Activated effector memory CD4-positive, alpha-beta T cell treated with anti-CD3 and anti-CD28 coated beads, Interleukin-2, amount 50 U/mL, for 16 hours (primary cell): ENCODE measurements around the gene ATXN1.
"Not testable (repeated sequence)": the region's sequence is repeated elsewhere in the genome, so short reads cannot be mapped to it uniquely, and the experiment has no call there.

Experiments
- DNase-seq: peaks from one replicate; pipeline ENCODE4 v3.0.0-alpha.2; 2020

Gene ATXN1

DNA sequence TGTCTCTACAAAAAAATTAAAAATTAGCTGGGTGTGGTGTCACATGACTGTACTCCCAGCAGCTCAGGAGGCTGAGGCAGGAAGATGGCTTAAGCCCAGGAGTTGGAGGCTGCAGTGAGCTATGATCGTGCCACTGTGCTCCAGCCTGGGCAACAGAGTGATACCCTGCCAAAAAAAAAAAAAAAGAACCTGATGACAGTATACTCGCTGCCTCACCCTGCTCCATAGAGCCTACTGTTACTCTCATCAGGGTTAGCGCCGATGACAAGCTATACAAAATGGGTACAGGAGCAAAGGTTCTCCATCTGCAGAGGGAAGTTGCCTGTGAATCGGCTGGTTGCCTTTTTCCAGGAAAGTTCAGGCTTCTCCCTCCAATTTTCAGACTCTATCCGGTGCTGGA, 469.5 kb downstream of the ATXN1 start:
- DNase-seq: no peak

DNA sequence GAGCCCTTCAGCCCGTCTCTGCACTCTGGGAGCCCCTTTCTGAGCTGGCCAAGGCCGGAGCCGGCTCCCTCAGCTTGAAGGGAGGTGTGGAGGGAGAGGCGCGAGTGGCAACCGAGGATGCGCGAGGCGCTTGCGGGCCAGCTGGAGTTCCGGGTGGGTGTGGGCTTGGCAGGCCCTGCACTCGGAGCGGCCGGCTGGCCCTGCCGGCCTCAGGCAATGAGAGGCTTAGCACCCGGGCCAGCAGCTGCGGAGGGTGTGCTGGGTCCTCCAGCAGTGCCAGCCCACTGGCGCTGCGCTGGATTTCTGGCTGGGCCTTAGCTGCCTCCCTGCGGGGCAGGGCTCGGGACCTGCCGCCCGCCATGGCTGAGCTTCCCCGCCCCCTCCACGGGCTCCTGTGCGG, 473.1 kb downstream of the ATXN1 start:
- DNase-seq: no peak

DNA sequence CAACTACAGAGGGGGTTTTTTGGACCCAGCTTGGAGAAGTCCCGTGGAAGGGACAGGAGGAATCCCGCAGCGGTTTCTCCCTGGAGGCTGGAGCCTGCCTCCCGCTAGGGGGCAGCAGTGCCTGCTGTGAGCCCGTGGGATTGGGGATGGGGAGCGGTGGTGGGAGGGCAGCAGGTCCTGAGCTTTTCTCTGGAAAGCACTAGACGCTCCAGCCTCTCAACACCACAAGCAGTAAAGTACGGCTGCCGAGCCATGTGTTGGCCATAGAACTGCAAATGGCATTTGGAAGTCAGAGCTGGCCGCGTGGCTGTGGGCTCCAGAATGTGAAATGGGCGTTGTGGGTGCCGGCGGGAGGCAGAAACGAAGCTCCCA, 475.1 kb downstream of the ATXN1 start:
- DNase-seq: peak; percentile 77

DNA sequence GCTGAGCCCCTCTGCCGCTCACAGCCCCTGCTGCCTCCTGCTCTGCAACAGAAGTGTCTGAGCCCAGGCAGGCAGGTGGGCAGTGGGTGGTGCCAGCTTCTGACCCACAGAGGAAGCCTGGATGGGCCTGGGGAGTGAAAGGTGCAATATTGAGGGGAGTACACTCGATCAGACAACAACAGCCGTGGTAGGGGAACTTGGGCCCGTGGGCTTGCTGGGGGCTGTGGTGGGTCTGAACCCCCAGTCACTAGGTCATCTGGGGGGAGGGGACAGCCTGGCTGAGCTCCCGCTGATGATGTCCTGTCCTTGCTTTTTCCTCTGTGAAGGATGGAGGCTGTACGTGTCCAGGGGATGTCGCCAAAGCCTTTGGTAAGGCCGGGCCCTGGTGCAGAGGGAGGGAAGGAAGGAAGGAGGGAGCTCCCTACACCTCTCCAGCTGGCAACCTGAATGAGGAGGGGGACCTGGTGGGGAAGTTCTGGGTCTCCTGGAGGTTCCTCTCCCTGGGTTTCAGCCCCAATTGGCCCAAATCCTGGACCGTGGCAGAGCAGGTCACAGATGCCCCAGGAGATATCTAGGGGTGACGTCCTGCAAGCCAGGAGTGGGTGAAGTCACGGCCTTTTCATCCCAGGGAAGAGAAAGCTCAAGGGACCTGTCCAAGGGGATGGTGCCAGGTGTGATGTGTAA, 475.7 kb downstream of the ATXN1 start:
- DNase-seq: no peak

DNA sequence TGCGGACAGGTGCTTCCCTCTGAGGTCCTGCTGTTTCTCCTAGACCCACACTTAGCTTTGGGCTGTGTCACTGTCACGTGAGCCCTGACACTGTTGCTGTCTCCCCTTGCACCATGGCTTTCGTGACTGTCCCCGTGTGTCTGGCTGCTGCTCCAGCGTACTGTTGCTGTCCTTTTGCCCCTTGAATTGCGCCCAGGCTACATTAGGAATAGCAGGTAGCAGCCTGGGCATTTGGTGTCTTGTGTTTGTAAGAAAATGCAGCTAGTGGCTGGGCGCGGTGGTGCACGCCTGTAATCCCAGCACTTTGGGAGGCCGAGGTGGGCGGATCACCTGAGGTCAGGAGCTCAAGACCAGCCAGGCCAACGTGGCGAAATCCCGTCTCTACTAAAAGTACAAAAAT, 476.8 kb downstream of the ATXN1 start:
- DNase-seq: no peak

DNA sequence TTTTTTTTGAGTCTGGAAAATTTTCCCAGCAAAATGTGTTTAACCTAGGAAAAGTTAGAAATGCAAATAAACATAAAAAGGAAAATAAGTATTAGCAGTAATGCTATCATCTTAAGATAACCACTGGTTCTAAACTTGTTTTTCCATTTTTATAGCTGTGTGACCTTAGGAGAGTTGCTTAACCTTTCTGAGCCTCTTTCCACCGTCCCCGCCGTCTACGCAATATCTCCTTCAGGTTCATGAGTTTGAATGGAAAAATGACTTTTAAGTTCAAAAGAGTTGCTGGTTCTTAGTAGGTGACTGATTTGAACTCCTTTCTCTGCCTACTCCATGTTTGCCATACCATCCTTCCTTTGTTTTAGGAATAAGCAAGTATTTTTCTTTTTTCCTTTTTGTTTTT, 478.9 kb downstream of the ATXN1 start:
- no peak for DNase-seq

DNA sequence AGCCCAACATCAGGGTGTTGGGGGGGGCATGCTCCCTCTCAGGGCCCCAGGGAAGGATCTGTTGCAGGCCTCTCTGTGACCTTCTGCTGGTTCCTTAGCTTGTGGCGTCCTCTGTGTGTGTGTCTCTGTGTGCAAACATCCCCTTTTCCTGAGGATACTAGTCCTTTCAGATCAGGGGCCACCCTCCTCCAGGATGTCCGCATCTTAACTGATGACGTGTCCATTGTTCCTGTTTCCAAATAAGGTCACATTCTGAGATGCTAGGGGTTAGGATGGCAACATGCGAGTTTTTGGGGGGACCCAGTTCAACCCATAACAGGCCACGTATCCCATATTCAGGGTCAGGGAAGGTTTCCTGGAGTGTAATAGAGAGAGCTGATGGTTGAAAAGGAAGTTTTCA, 482.0 kb downstream of the ATXN1 start:
- DNase-seq: no peak

DNA sequence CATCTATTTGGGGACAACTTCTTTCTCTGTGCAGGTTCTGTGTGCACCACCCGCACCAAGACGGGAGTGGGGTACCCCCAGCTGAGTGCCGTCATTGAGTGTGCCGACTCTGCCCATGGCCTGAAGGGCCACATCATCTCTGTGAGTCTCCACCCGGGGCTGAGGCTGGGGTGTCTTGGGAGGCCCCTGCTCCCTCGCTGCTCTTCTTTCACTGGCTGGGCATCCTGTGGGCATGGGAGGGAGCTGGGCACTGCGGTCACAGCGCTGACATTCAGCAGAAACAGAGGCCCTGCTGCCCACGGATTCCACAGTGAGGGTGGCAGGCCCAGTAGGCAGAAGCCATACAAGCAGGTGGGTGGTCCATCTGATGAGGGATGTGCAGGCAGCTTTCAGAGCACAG, 482.5 kb downstream of the ATXN1 start:
- no peak for DNase-seq

DNA sequence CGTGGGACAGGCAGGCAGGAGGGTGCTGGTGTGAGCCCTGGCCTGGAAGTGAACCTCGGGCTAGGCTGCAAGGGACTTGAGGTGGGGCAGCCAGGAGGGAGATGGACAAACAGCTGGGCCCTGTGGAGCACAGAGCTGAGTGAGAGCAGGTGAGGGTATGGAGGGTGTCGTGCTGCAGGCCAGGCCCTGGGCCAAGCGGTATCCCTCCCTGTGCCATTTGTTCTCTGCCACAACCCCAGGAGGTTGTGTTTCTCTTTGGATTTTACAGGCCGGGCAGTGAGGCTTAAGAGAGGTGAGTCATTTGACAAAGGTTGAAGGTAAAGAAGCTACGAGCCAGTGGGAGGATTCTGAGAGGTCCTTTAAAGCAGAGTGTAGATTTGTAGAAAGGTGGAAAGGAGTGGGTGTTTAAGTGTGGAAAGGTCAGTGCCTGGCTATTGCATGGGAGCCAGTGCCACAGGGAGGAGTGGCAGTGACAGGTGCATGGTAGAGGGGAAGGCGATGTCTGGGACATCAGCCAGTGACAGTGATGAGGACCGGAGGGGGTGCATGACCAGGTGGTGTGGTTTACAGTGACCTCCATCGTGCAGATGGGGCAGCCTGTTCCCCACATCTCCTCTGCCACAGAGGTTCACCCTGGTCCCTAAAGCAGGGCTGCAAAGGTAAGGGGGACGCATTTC, 483.1 kb downstream of the ATXN1 start:
- DNase-seq: no peak

DNA sequence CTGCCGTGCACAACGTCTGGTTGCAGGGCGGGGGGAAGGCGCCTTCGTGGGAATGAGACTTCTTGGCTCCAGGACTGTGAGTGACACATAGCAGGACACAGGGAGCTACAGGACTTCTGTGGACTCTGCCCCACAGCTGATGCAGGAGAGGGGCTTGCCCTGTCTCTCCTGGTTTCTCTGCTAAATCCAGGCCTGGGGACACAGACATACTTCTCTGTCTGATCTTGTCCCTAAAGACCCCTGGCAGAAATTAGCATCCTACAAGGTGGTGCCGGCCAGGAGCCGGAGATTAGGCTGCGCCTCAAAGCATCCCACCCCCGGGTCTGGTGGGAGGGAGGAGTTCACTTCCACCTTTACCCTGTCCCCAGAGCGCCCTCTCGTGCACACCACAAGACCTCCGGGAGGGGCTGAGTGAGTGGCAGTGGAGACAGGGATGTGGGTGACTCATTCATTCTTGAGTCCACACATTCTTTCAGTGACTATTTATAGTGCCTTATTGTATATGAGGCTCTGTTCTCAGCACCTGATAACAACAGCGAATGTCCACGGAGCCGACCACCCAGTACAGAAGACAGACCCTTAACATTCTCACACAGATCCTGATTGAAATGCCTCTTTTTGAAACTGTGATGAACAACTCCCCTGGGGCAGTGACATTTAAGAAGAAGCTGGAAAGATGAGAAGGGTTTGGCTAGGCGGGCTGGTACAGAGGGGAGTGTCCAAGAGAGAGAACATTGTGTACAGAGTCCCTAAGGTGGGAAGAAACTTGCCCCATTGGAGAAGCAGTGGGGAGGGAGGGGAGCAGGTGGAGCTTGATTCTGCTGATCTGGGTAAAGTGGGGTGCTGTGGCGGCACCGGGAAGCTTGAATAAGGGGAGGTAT, 483.9 kb downstream of the ATXN1 start:
- DNase-seq: no peak

DNA sequence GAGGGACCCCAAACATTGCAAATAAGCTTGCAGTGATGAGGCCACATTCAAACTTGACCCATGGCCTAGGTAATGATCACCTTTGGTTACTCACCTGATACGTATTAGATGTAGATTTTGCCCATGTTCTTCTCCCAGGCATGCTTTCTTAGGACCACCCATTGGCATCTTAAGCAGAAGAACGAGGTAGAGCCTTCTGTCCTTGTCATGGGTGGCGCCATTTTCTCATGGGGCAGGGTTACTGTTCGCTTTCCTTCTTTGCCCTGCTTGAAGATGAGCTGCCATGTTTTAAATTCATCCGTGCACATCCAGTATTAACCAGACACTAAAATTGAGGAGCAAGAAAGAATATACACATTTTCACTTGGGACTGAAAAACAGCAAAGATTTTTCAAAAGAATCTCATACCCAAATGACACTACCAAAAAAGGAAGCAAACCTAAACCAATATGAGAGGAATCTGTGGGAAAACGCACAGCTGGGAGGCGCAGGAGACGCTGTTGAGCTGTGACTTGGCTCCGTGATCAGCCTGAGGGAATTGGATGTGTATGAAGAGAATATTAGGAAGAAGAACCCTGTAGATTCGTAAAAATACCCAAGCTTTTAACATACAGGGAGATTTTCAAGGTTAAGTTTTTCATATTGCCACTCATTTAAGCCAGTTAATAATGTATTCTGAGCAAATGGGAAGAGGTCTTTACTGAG, 486.2 kb downstream of the ATXN1 start:
- DNase-seq: no peak

DNA sequence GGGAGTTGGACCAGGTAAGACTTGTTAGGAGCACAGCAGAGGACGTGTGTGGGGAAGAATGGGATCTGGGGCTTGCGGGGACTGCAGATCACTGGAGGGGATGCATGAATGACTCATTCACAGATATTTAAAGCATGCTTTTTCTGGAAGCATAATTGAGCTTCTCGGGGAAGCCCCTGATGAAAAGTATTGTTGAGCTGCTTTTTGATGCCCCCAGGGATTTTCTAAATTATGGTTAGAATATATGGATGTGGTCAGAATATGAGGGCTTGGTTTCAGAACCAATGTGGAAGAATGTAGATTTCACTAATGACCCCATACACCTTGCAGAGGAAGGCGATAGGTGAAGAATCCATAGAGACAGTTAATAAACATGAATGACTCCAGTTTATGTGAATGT, 486.8 kb downstream of the ATXN1 start:
- no peak for DNase-seq

DNA sequence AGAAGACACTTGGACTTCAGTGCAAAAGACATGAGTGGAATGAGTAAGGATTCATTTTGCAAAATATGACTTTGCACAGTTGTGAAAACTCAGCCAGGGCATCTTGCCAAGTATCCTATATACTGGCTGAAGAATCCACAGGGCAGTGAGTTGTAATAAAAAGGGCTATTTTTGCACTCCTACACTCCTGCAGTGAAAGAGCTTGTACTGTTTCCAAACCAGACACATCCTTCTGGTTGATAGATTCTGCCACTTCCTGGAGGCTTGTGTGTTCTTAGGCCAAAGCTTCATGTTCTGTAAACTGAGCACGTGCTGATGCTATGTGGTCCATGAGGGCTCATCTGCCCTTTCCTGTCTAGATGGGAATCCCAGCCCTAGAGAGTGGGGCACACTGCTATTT, 488.0 kb downstream of the ATXN1 start:
- DNase-seq: no peak

DNA sequence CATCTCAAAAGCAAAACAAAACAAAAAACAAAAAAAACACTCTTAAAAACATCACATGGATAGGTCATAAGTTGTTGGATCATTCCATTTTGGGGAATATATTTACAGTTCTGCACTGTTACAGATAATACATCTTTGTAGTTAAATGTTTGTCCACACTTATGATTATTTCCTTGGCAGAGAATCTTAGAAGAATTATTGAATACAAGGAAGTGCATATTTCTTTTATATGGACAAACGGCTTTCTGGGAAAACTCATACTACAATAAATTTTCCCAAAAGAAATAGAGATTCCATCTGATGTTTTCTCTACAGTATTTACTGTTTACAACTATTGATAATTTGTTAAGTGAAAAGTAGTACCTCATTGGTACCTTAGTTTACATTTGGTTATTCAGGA, 489.1 kb downstream of the ATXN1 start:
- DNase-seq: no peak

DNA sequence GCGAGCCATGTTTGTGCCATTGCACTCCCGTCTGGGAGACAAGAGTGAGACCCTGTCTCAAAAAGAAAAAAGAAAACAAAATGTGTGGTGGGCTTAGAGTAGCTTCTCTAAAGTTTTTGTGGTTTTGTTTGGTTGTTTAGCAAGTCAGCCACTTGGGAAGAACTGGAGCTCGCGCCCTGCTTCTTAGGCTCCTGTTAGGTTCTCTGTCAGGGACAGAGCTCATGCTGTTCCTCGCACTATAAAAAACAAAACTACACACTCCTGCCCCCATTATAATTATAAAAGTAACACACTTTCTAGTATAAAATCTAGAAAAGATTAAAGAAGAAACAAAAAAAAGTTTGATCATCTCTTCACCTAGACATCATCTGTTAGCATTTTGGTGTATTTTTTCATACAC, 489.8 kb downstream of the ATXN1 start:
- DNase-seq: no peak

DNA sequence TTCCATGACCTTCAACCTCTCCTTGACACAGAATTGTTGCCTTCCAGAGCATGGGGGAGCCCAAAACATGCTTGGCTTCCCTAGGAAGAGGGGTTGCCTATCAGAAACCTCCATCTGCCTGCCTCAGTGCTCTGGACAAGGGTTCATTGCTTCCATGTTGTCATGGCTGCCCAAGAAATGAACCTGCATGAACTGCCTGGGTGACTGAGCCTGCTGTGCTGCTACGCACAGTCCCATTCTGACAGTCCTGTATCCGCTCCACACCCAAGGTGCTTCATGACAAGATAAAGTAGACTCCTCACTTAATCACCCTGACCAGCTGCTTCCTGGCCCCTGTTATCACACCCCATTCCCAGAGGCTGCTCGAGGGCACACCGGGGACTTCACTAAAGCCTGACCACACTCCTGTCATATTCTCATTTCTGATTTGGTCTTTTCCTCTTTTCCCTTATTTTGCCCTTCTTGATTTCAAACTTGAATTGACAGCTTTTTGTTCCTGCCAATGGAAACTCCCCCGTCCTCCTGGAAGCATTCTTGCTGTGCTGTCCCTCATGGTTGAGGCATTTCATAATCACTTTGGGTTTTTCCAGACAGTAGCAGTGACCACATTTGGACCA, 491.0 kb downstream of the ATXN1 start:
- no peak for DNase-seq

DNA sequence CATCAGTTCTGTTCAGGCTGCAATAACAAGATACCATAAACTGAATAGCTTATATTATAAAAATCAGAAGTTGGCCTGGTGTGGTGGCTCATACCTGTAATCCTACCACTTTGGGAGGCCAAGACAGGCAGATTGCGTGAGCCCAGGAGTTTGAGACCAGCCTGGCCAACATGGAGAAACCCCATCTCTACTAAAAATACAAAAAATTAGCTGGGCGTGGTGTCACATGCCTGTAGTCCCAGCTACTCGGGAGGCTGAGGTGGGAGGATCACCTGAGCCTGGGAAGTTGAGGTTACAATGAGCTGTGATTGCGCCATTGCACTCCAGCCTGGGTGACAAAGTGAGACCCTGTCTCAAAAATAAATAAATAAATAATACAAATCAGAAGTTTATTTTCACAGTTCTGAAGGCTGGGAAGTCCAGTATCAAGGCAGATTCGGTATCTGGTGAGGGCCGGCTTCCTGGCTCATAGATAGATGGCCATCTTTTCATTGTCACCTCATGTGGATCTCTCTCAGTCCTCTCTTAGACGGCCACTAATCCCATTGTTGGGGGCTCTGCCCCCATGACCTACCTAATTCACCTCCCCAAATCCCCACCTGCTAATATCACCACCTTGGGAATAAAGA, 491.7 kb downstream of the ATXN1 start:
- not testable (repeated sequence) for DNase-seq

DNA sequence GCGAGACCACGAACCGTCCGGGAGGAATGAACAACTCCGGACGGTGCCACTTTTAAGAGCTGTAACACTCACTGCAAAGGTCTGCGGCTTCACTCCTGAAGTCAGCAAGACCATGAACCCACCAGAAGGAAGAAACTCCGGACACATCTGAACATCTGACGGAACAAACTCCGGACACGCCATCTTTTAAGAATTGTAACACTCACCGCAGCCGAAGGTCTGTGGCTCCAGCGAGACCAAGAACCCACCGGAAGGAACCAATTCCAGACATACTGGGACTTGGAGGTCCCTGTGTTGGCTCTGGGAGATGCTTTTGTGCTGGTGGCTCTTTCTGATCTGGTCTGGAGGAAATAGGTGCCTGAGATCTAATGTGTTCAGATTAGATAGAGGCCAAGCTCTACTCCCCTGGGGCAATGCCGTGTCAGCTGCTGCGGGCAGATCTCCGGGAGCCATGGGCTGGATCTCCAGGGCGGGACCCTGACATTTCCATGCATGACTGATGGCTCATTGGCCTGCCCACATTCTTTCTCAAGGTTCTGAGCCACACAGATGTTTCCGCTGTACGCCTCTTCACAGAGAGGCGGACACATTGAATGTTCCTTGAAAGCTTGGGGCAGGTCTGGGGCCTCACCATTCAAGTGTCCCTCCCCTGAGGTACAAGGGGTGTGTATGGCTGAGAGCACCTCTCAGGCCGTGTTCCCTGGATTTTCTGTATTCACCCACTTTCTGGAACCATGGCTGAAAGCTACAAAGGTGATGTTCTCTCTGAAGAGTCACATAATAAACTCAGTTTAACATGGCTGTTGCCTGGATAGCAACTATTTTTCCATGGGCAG, 493.6 kb downstream of the ATXN1 start:
- no peak for DNase-seq

DNA sequence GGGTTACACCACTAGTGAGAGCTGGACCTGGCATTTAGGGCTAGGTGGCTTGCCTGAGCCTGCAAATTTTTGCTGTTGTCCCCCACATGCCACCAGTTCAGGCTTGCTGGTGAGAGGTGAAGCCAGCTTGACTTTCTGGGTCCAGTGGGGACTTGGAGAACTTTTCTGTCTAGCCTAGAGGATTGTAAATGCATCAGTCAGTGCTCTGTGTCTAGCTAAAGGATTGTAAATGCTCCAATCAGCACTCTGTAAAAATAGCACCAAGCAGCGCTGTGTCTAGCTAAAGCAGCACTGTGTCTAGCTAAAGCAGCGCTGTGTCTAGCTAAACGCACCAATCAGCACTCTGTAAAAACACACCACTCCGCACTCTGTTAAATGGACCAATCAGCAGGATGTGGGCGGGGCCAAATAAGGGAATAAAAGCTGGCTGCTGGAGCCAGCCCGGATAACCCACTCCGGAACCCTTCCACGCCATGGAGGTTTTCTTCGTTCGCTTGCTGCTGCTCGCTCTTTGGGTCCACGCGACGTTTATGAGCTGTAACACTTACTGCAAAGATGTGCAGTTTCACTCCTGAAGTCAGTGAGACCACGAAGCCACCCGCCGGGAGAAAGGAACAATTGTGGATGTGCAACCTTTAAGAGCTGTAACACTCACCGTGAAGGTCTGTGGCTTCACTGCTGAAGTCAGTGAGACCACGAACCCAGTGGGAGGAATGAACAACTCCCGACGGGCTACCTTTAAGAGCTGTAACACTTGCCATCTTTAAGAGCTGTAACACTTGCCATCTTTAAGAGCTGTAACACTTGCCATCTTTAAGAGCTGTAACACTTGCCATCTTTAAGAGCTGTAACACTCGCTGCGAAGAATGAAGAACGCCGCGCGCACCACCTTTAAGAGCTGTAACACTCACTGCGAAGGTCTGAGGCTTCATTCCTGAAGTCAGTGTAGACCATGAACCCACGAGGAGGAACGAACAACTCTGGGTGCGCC, 495.6 kb downstream of the ATXN1 start:
- DNase-seq: no peak

DNA sequence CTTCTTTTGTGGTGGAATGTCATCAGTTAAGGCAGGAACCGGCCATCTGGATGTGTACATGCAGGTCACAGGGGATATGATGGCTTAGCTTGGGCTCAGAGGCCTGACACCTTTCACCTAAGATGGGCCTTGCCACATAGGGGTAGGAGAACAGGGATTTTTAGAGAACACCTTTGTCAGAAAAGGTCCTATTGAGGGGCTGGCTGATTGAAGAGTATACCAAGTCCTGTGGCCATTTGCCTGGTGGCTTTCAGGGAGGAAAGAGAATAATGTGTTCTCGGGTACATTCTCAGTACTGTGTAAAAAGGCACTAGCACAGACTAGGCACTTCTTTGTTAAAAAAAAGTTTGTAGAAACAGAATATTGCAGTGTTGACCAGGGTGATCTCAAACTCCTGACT, 496.5 kb downstream of the ATXN1 start:
- DNase-seq: no peak
